Smooth muscle cell (in vitro differentiated cells): ENCODE data around the gene NDUFS2. TPM values are rescaled to one million over a fixed set of nuclear protein-coding genes. Genes with fewer than 3 reads are reported as not detected.

Experiments
- DNase-seq: peaks from one replicate; lab custom pipeline; 2025; ENCODE audit not compliant: unreplicated experiment; lab: John Stamatoyannopoulos, UW
- H2AFZ ChIP-seq: fragments of 200-600 bp; sonication (generic); 2 replicates; pipeline ENCODE4 v1.6.0; 2016; ENCODE audit warnings: antibody characterized with exemption, low read depth, mild to moderate bottlenecking
- H3F3A ChIP-seq: fragments of 200-600 bp; sonication (generic); 2 replicates; pipeline ENCODE4 v1.6.0; 2017; ENCODE audit warnings: antibody characterized with exemption, low read depth
- H3K27ac ChIP-seq: fragments of 200-600 bp; sonication (generic); 2 replicates; pipeline ENCODE4 v1.5.1; 2016; ENCODE audit warnings: low read depth, mild to moderate bottlenecking
- H3K27me3 ChIP-seq: fragments of 200-600 bp; sonication (generic); 2 replicates; pipeline ENCODE4 v1.6.1; 2016; ENCODE audit warnings: low read depth, mild to moderate bottlenecking
- H3K36me3 ChIP-seq: fragments of 200-600 bp; sonication (generic); 2 replicates; pipeline ENCODE4 v1.5.1; 2016; ENCODE audit warnings: low read depth
- H3K4me1 ChIP-seq: fragments of 200-600 bp; sonication (generic); 2 replicates; pipeline ENCODE4 v1.5.1; 2016; ENCODE audit warnings: low read depth
- H3K4me2 ChIP-seq: fragments of 200-600 bp; sonication (generic); 2 replicates; pipeline ENCODE4 v1.6.0; 2016; ENCODE audit warnings: mild to moderate bottlenecking
- H3K4me3 ChIP-seq: fragments of 200-600 bp; sonication (generic); 2 replicates; pipeline ENCODE4 v1.5.1; 2016; ENCODE audit warnings: mild to moderate bottlenecking
- H3K79me2 ChIP-seq: fragments of 200-600 bp; sonication (generic); 2 replicates; pipeline ENCODE4 v1.6.0; 2016; ENCODE audit warnings: low read depth, mild to moderate bottlenecking
- H3K9ac ChIP-seq: fragments of 200-600 bp; sonication (generic); 2 replicates; pipeline ENCODE4 v1.6.0; 2016; ENCODE audit warnings: low read depth
- H3K9me3 ChIP-seq: fragments of 200-600 bp; sonication (generic); replicated peaks from 2 replicates; pipeline ENCODE4 v1.5.1; 2016; ENCODE audit warnings: low read depth
- H4K20me1 ChIP-seq: fragments of 200-600 bp; sonication (generic); 2 replicates; pipeline ENCODE4 v1.6.0; 2016; ENCODE audit warnings: low read depth
- CTCF ChIP-seq: fragments of 200-600 bp; sonication (generic); IDR thresholded peaks from 2 replicates; pipeline ENCODE4 v1.5.1; 2017; ENCODE audit warnings: borderline replicate concordance, mild to moderate bottlenecking, antibody characterized with exemption; ENCODE audit not compliant: insufficient read depth, poor library complexity, severe bottlenecking
- WGBS: methylation state at CpG from one replicate; pipeline ENCODE4 v1.1.7; 2016; ENCODE audit warnings: low lambda C conversion rate; 5-methylcytosine and 5-hydroxymethylcytosine counted together
- polyA plus RNA-seq: library from polyadenylated mRNA; unstranded; fragments of >200 nt; fragmentation: Nextera tagmentation; extraction: Ambion mirVana; gene quantifications from 2 replicates; pipeline ENCODE4 v1.2.1, GENCODE V29; 2016
- total RNA-seq: library from RNA; depleted of rRNA; stranded (reverse); fragments of >200 nt; gene quantifications from 2 replicates; pipeline ENCODE4 v1.2.3, GENCODE V29; 2014

NDUFS2 gene
- total and polyA plus RNA-seq, 2 experiments from 2014 or later, result 58.1 to 139 TPM

- Histone ChIP-seq H3K36me3 (no peaks in the 10 kb centered on the region), H3K4me1 (no peaks in the 10 kb centered on the region), H3K4me3 (peak within 1 kb of the TSS; percentile 50), H4K20me1 (no peaks in the 10 kb centered on the region), H3K79me2 (no peaks in the 10 kb centered on the region), H3F3A (no peaks in the 10 kb centered on the region), H3K9me3 (peaks cover 6% of the 10 kb centered on the region), H2AFZ (peak within 1 kb of the TSS; percentile 72), H3K27me3 (peaks cover 47% of the 10 kb centered on the region), H3K27ac (no peak within 1 kb of the TSS), H3K4me2 (peak within 1 kb of the TSS; percentile 95), H3K9ac (no peak within 1 kb of the TSS)
- TF ChIP-seq CTCF, result no peak
- DNase-seq, result no peak
- WGBS, result 9% methylated on average over 56 of the region's 62 CpGs
Observed at GRCh38 chr1:161258439-161259344, 56.5 kb downstream of the NDUFS2 start, which contains the start of gene PCP4L1. Gene PCP4L1, plus strand, starts transcription at chr1:161258745. Its CDS starts 230 bp downstream, at chr1:161258975.

- DNase-seq, result no peak
- no peak overlapping the region for H3K27ac ChIP-seq
- H3K27me3 ChIP-seq, result peaks cover 47% of the 10 kb centered on the region
- peak overlapping the region; percentile 95 for H3K4me2 ChIP-seq
- peak overlapping the region; percentile 50 for H3K4me3 ChIP-seq
- H3K9me3 ChIP-seq, result peaks cover 6% of the 10 kb centered on the region
- no peaks in the 10 kb centered on the region for H4K20me1 ChIP-seq
- no peaks in the 10 kb centered on the region for H3K4me1 ChIP-seq
- H3K36me3 ChIP-seq, result no peaks in the 10 kb centered on the region
- H2AFZ ChIP-seq, result no peak overlapping the region
- no peak overlapping the region for H3K9ac ChIP-seq
- no peaks in the 10 kb centered on the region for H3F3A ChIP-seq
- H3K79me2 ChIP-seq, result no peaks in the 10 kb centered on the region
- no peak for TF ChIP-seq CTCF
- 48% methylated on average over 6 of the region's 6 CpGs for WGBS
Observed at GRCh38 chr1:161259345-161259702, 57.2 kb downstream of the NDUFS2 start.

- H3K27me3 ChIP-seq, result peaks cover 47% of the 10 kb centered on the region
- no peaks in the 10 kb centered on the region for H3K79me2 ChIP-seq
- no peaks in the 10 kb centered on the region for H3F3A ChIP-seq
- 81% methylated on average over 1 of the region's 1 CpG for WGBS
- DNase-seq, result no peak
- H4K20me1 ChIP-seq, result no peaks in the 10 kb centered on the region
- no peak overlapping the region for H3K27ac ChIP-seq
- H2AFZ ChIP-seq, result no peak overlapping the region
- H3K4me3 ChIP-seq, result no peak overlapping the region
- peaks cover 6% of the 10 kb centered on the region for H3K9me3 ChIP-seq
- H3K9ac ChIP-seq, result no peak overlapping the region
- H3K36me3 ChIP-seq, result no peaks in the 10 kb centered on the region
- H3K4me1 ChIP-seq, result no peaks in the 10 kb centered on the region
- no peak for TF ChIP-seq CTCF
- no peak overlapping the region for H3K4me2 ChIP-seq
Observed at GRCh38 chr1:161259765-161260164, 57.6 kb downstream of the NDUFS2 start.
